ENCODE results near the gene TMEM266.

The TMEM266 gene

GRCh38 chr15:76070192-76070591, 10.4 kb downstream of the TMEM266 start:
- no peak for DNase-seq

- no peak for DNase-seq
Measured at GRCh38 chr15:76070921-76071635, 11.3 kb downstream of the TMEM266 start.

- no peak for DNase-seq
Measured at GRCh38 chr15:76071806-76072205, 12.0 kb downstream of the TMEM266 start.

- no peak for DNase-seq
Measured at GRCh38 chr15:76073554-76073953, 13.8 kb downstream of the TMEM266 start.

- no peak for DNase-seq
Measured at GRCh38 chr15:76075046-76075445, 15.3 kb downstream of the TMEM266 start.

GRCh38 chr15:76078285-76078877, 18.6 kb downstream of the TMEM266 start:
- no peak for DNase-seq

- no peak for DNase-seq
Measured at GRCh38 chr15:76084256-76084655, 24.5 kb downstream of the TMEM266 start.

- no peak for DNase-seq
Measured at GRCh38 chr15:76098685-76099084, 38.9 kb downstream of the TMEM266 start.

GRCh38 chr15:76099388-76099787, 39.6 kb downstream of the TMEM266 start:
- DNase-seq = no peak

- DNase-seq = no peak
Measured at GRCh38 chr15:76100361-76100760, 40.6 kb downstream of the TMEM266 start.

- no peak for DNase-seq
Measured at GRCh38 chr15:76101655-76102054, 41.9 kb downstream of the TMEM266 start.

- DNase-seq = no peak
Measured at GRCh38 chr15:76105391-76105790, 45.6 kb downstream of the TMEM266 start.

- DNase-seq = no peak
Measured at GRCh38 chr15:76105911-76106310, 46.1 kb downstream of the TMEM266 start.

GRCh38 chr15:76107169-76107568, 47.4 kb downstream of the TMEM266 start:
- no peak for DNase-seq

GRCh38 chr15:76108021-76108723, 48.4 kb downstream of the TMEM266 start:
- no peak for DNase-seq

GRCh38 chr15:76109046-76109445, 49.3 kb downstream of the TMEM266 start:
- no peak for DNase-seq

GRCh38 chr15:76114561-76114960, 54.8 kb downstream of the TMEM266 start:
- DNase-seq = no peak

- DNase-seq = no peak
Measured at GRCh38 chr15:76116138-76116885, 56.5 kb downstream of the TMEM266 start.

- DNase-seq = no peak
Measured at GRCh38 chr15:76117181-76117580, 57.4 kb downstream of the TMEM266 start.

GRCh38 chr15:76118767-76119166, 59.0 kb downstream of the TMEM266 start:
- no peak for DNase-seq

- no peak for DNase-seq
Measured at GRCh38 chr15:76123031-76123430, 63.2 kb downstream of the TMEM266 start.

GRCh38 chr15:76127169-76127568, 67.4 kb downstream of the TMEM266 start:
- DNase-seq = no peak

GRCh38 chr15:76127880-76128279, 68.1 kb downstream of the TMEM266 start:
- no peak for DNase-seq
